ENCODE data around the gene BARD1.
"Not testable (repeated sequence)": the region's sequence is repeated elsewhere in the genome, so short reads cannot be mapped to it uniquely, and the experiment has no call there.

BARD1 gene

GRCh38 chr2:214695789-214696188 lies 113.7 kb downstream of the BARD1 start:
- no peaks in the 10 kb centered on the region for H3K79me1 ChIP-seq (ENCODE audit: low read depth, low read length)
- H3K36me3 ChIP-seq (replicated peaks in 1 of 2; ENCODE audit: control insufficient read depth in 2 of 2, insufficient read depth in 2 of 2, low read length in 2 of 2) = no peaks in the 10 kb centered on the region
- H3K4me1 ChIP-seq (ENCODE audit: control insufficient read depth in 2 of 2, insufficient read depth in 1 of 2, low read depth in 1 of 2, low read length in 2 of 2) = no peaks in the 10 kb centered on the region
- H2AK5ac ChIP-seq (ENCODE audit: low read depth, low read length) = no peak overlapping the region
- H2BK120ac ChIP-seq (ENCODE audit: low read depth, low read length) = no peak overlapping the region
- no peaks in the 10 kb centered on the region for H3K27me3 ChIP-seq (ENCODE audit: control insufficient read depth in 3 of 3, insufficient read depth in 3 of 3, low read depth in 1 of 3, low read length in 3 of 3)
- no peak overlapping the region for H3K4me2 ChIP-seq (ENCODE audit: insufficient read depth, low read length, poor library complexity, severe bottlenecking)
- WGBS, 2 donors (ENCODE audit: extremely low coverage in 2 of 2, insufficient read length in 2 of 2, insufficient replicate concordance in 1 of 2) = no CpG with 5 or more reads among the region's 1 CpG
- H3K23ac ChIP-seq (ENCODE audit: low read depth, low read length, poor library complexity) = no peak overlapping the region
- H3K9me3 ChIP-seq (replicated peaks in 1 of 2; ENCODE audit: control insufficient read depth in 2 of 2, insufficient read depth in 1 of 2, low read depth in 1 of 2, low read length in 2 of 2) = no peaks in the 10 kb centered on the region
- no peak for DNase-seq (ENCODE audit: low spot score)
- H2BK12ac ChIP-seq (ENCODE audit: low read length) = no peak overlapping the region
- H3K27ac ChIP-seq (replicated peaks; ENCODE audit: low read length) = no peak overlapping the region
- peak overlapping the region; percentile 15 for H2AFZ ChIP-seq (ENCODE audit: low read length)
- H3K4ac ChIP-seq (ENCODE audit: low read length) = no peak overlapping the region
- no peak overlapping the region for H3K9ac ChIP-seq (ENCODE audit: low read depth, low read length, poor library complexity)
- no peak overlapping the region for H3K4me3 ChIP-seq (ENCODE audit: low read length in 2 of 2)
- no peak overlapping the region for H3K18ac ChIP-seq (ENCODE audit: low read length)
- no peak overlapping the region for H2BK15ac ChIP-seq (ENCODE audit: low read length)
- H3K14ac ChIP-seq (ENCODE audit: low read length) = no peak overlapping the region
- no peak overlapping the region for H4K91ac ChIP-seq (ENCODE audit: low read depth, low read length, poor library complexity)
- no peak overlapping the region for H4K8ac ChIP-seq (ENCODE audit: low read depth, low read length)
- H2BK5ac ChIP-seq (ENCODE audit: low read length) = no peak overlapping the region

GRCh38 chr2:214683557-214683956 lies 125.9 kb downstream of the BARD1 start:
- not testable (repeated sequence) for H3K27me3 ChIP-seq (ENCODE audit: control insufficient read depth in 3 of 3, insufficient read depth in 3 of 3, low read depth in 1 of 3, low read length in 3 of 3); H2BK5ac ChIP-seq (ENCODE audit: low read length); H4K91ac ChIP-seq (ENCODE audit: low read depth, low read length, poor library complexity); H3K4me1 ChIP-seq (ENCODE audit: control insufficient read depth in 2 of 2, insufficient read depth in 1 of 2, low read depth in 1 of 2, low read length in 2 of 2); H2BK120ac ChIP-seq (ENCODE audit: low read depth, low read length); H2BK15ac ChIP-seq (ENCODE audit: low read length); H2BK12ac ChIP-seq (ENCODE audit: low read length); DNase-seq (ENCODE audit: low spot score); H4K8ac ChIP-seq (ENCODE audit: low read depth, low read length); H3K27ac ChIP-seq (replicated peaks; ENCODE audit: low read length); H3K79me1 ChIP-seq (ENCODE audit: low read depth, low read length); H3K9me3 ChIP-seq (replicated peaks in 1 of 2; ENCODE audit: control insufficient read depth in 2 of 2, insufficient read depth in 1 of 2, low read depth in 1 of 2, low read length in 2 of 2); H3K23ac ChIP-seq (ENCODE audit: low read depth, low read length, poor library complexity); H3K4ac ChIP-seq (ENCODE audit: low read length); H2AFZ ChIP-seq (ENCODE audit: low read length); H2AK5ac ChIP-seq (ENCODE audit: low read depth, low read length); H3K4me3 ChIP-seq (ENCODE audit: low read length in 2 of 2); H3K14ac ChIP-seq (ENCODE audit: low read length); H3K36me3 ChIP-seq (replicated peaks in 1 of 2; ENCODE audit: control insufficient read depth in 2 of 2, insufficient read depth in 2 of 2, low read length in 2 of 2); H3K4me2 ChIP-seq (ENCODE audit: insufficient read depth, low read length, poor library complexity, severe bottlenecking); H3K18ac ChIP-seq (ENCODE audit: low read length); H3K9ac ChIP-seq (ENCODE audit: low read depth, low read length, poor library complexity)
- no CpG with 5 or more reads among the region's 12 CpGs for WGBS, 2 donors (ENCODE audit: extremely low coverage in 2 of 2, insufficient read length in 2 of 2, insufficient replicate concordance in 1 of 2)

- H2BK12ac ChIP-seq (ENCODE audit: low read length) = no peak overlapping the region
- H3K4ac ChIP-seq (ENCODE audit: low read length) = no peak overlapping the region
- no peak for DNase-seq (ENCODE audit: low spot score)
- no peak overlapping the region for H3K18ac ChIP-seq (ENCODE audit: low read length)
- H4K8ac ChIP-seq (ENCODE audit: low read depth, low read length) = no peak overlapping the region
- no peaks in the 10 kb centered on the region for H3K36me3 ChIP-seq (replicated peaks in 1 of 2; ENCODE audit: control insufficient read depth in 2 of 2, insufficient read depth in 2 of 2, low read length in 2 of 2)
- H3K4me3 ChIP-seq (ENCODE audit: low read length in 2 of 2) = no peak overlapping the region
- H4K91ac ChIP-seq (ENCODE audit: low read depth, low read length, poor library complexity) = no peak overlapping the region
- no peak overlapping the region for H3K23ac ChIP-seq (ENCODE audit: low read depth, low read length, poor library complexity)
- H3K4me1 ChIP-seq (ENCODE audit: control insufficient read depth in 2 of 2, insufficient read depth in 1 of 2, low read depth in 1 of 2, low read length in 2 of 2) = no peaks in the 10 kb centered on the region
- H2BK120ac ChIP-seq (ENCODE audit: low read depth, low read length) = no peak overlapping the region
- no peak overlapping the region for H3K14ac ChIP-seq (ENCODE audit: low read length)
- H2BK5ac ChIP-seq (ENCODE audit: low read length) = no peak overlapping the region
- no peak overlapping the region for H2AK5ac ChIP-seq (ENCODE audit: low read depth, low read length)
- no CpG with 5 or more reads among the region's 1 CpG for whole genome bisulfite sequencing, 2 donors (ENCODE audit: extremely low coverage in 2 of 2, insufficient read length in 2 of 2, insufficient replicate concordance in 1 of 2)
- no peak overlapping the region for H3K27ac ChIP-seq (replicated peaks; ENCODE audit: low read length)
- no peak overlapping the region for H3K4me2 ChIP-seq (ENCODE audit: insufficient read depth, low read length, poor library complexity, severe bottlenecking)
- H2AFZ ChIP-seq (ENCODE audit: low read length) = no peak overlapping the region
- peaks cover 0 to 4% of the 10 kb centered on the region in 2 donors for H3K9me3 ChIP-seq (replicated peaks in 1 of 2; ENCODE audit: control insufficient read depth in 2 of 2, insufficient read depth in 1 of 2, low read depth in 1 of 2, low read length in 2 of 2)
- no peaks in the 10 kb centered on the region for H3K79me1 ChIP-seq (ENCODE audit: low read depth, low read length)
- no peaks in the 10 kb centered on the region for H3K27me3 ChIP-seq (ENCODE audit: control insufficient read depth in 3 of 3, insufficient read depth in 3 of 3, low read depth in 1 of 3, low read length in 3 of 3)
- no peak overlapping the region for H2BK15ac ChIP-seq (ENCODE audit: low read length)
- no peak overlapping the region for H3K9ac ChIP-seq (ENCODE audit: low read depth, low read length, poor library complexity)
Measured at GRCh38 chr2:214679736-214680135, 129.7 kb downstream of the BARD1 start.

- H2BK15ac ChIP-seq (ENCODE audit: low read length) = no peak overlapping the region
- peaks cover 0 to 4% of the 10 kb centered on the region in 2 donors for H3K9me3 ChIP-seq (replicated peaks in 1 of 2; ENCODE audit: control insufficient read depth in 2 of 2, insufficient read depth in 1 of 2, low read depth in 1 of 2, low read length in 2 of 2)
- H2AFZ ChIP-seq (ENCODE audit: low read length) = no peak overlapping the region
- H3K4me2 ChIP-seq (ENCODE audit: insufficient read depth, low read length, poor library complexity, severe bottlenecking) = no peak overlapping the region
- no peak overlapping the region for H4K91ac ChIP-seq (ENCODE audit: low read depth, low read length, poor library complexity)
- no peak overlapping the region for H3K9ac ChIP-seq (ENCODE audit: low read depth, low read length, poor library complexity)
- no peak overlapping the region for H2BK12ac ChIP-seq (ENCODE audit: low read length)
- no peaks in the 10 kb centered on the region for H3K36me3 ChIP-seq (replicated peaks in 1 of 2; ENCODE audit: control insufficient read depth in 2 of 2, insufficient read depth in 2 of 2, low read length in 2 of 2)
- no CpG with 5 or more reads among the region's 5 CpGs for WGBS, 2 donors (ENCODE audit: extremely low coverage in 2 of 2, insufficient read length in 2 of 2, insufficient replicate concordance in 1 of 2)
- no peak overlapping the region for H3K4me3 ChIP-seq (ENCODE audit: low read length in 2 of 2)
- no peak overlapping the region for H3K27ac ChIP-seq (replicated peaks; ENCODE audit: low read length)
- no peak overlapping the region for H2BK5ac ChIP-seq (ENCODE audit: low read length)
- H2BK120ac ChIP-seq (ENCODE audit: low read depth, low read length) = no peak overlapping the region
- H3K27me3 ChIP-seq (ENCODE audit: control insufficient read depth in 3 of 3, insufficient read depth in 3 of 3, low read depth in 1 of 3, low read length in 3 of 3) = no peaks in the 10 kb centered on the region
- H3K23ac ChIP-seq (ENCODE audit: low read depth, low read length, poor library complexity) = no peak overlapping the region
- H3K4me1 ChIP-seq (ENCODE audit: control insufficient read depth in 2 of 2, insufficient read depth in 1 of 2, low read depth in 1 of 2, low read length in 2 of 2) = peaks cover 0 to 2% of the 10 kb centered on the region in 2 donors
- H4K8ac ChIP-seq (ENCODE audit: low read depth, low read length) = no peak overlapping the region
- no peak overlapping the region for H3K4ac ChIP-seq (ENCODE audit: low read length)
- no peak for DNase-seq (ENCODE audit: low spot score)
- no peaks in the 10 kb centered on the region for H3K79me1 ChIP-seq (ENCODE audit: low read depth, low read length)
- H3K18ac ChIP-seq (ENCODE audit: low read length) = no peak overlapping the region
- no peak overlapping the region for H2AK5ac ChIP-seq (ENCODE audit: low read depth, low read length)
- H3K14ac ChIP-seq (ENCODE audit: low read length) = no peak overlapping the region
Measured at GRCh38 chr2:214676421-214677089, 132.9 kb downstream of the BARD1 start.
